Muscle of back (tissue), 11 donors: ENCODE measurements around the gene NR4A1. TPM values are rescaled to one million over a fixed set of nuclear protein-coding genes. Genes with fewer than 3 reads are reported as not detected.

Source experiments
- DNase-seq, 3 donors: peaks; one replicate each; pipeline versions ENCODE4 v3.0.0 to v3.0.0-alpha.2; 2013
- polyA plus RNA-seq, 10 donors: library from polyadenylated mRNA; unstranded; fragments of 120-200 nt; gene quantifications; one replicate each; pipeline ENCODE4 v1.2.1, GENCODE V29; 2013; ENCODE audit not compliant: insufficient read length in 10 of 10

The NR4A1 gene
- polyA plus RNA-seq, 10 donors, result 11.5 to 217 (median 33.2) TPM

GRCh38 chr12:52036587-52037171 is 14.6 kb upstream of the NR4A1 start:
- DNase-seq, result peak; percentile 85 to 95 (median 91)

- peak in 2 of 3 donors; percentile 72 to 87 for DNase-seq
Observed at GRCh38 chr12:52037248-52037861, 13.9 kb upstream of the NR4A1 start.

GRCh38 chr12:52038447-52038846 is 12.8 kb upstream of the NR4A1 start:
- no peak for DNase-seq

GRCh38 chr12:52041035-52041434 is 10.2 kb upstream of the NR4A1 start:
- no peak for DNase-seq

DNA sequence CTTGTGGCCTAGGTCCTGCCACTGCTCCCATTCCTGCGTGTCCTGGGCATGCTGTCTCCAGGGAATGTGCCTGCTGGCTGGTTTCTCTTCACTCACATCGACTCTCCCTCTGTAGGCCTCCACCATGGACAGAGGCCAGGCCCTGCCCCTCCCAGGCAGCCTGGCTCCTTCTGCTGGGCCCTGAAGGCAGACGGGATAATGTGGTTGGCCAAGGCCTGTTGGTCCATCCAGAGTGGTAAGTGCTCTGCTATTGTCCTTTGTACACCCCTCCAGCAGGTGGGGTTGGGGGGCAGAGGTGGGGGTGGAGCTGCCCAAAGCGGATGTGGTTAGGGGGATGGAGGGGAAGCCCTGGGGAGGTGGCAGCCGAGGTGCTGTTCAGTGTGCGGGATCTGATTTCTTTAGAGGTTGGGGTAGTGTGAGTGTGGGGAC is 9.5 kb upstream of the NR4A1 start:
- peak in 1 of 3 donors; percentile 61 for DNase-seq

DNA sequence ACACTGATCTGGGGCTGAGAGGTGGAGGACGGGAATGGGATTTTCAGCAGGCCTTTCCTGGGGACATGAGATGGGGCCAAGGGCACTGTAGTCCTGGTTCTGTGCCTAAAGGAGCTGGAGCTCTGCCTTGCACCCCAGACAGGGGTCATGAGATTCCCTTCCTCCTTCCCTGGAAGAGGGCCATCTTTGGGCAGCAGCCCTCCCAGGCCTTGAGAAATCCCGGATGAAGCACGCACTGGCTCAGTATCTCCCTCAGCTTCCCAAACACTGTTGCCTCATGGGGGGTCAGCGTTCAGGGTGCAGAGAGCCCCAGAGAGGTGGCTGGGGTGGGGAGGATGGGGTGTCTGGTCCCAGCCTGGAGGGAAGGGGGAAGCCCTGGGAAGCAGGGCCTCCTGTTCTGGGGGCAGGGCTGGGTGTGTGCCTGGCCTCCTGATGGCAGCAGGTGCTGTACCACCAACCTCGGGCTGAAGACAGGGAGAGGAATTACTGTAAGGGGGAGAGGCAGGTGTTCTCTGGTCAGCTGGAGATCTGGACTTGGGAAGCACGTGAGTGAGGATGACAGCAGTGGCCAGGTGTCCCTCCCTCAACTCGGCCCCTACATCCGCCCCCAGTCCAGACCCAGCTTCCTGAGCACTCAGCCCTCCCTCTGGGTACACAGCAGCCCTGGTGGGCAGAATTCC is 8.4 kb upstream of the NR4A1 start:
- no peak for DNase-seq

- peak in 1 of 3 donors; percentile 52 for DNase-seq
Observed at GRCh38 chr12:52043386-52044212, 7.6 kb upstream of the NR4A1 start.

DNA sequence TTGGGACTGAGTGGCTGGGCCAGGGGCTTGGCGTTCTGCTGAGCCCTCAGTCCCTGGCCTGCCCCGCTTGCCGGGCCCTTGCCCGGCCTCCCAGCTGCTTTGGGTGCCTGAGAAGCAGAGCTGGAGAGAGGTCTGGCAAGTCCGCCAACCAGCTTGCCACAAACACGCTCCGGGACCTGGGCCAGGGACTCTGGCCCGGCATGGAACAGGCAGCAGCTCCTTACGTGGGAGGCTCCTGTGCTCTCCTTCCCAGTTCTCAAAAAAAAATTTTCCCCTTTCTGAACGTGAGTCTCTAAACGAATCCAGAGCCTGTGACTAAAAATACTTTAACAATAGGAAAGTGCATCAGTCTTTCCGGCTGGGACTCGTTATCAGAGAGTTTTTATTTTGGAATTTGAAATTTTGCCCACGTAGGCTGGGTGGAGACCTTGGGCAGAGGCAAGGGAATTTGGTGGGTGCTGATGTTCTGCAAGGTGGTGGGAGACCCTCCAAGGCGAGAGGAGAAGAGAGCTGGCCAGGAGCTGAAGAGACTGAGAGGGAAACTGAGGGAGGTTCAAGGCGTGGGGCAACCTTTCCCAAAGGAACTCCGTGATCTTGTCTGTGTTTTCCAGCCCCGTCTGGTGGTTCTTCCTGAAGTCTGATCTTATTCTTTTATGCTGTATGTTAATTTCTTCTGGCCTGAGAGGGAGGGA is 6.8 kb upstream of the NR4A1 start:
- peak in 2 of 3 donors; percentile 82 to 88 for DNase-seq

DNA sequence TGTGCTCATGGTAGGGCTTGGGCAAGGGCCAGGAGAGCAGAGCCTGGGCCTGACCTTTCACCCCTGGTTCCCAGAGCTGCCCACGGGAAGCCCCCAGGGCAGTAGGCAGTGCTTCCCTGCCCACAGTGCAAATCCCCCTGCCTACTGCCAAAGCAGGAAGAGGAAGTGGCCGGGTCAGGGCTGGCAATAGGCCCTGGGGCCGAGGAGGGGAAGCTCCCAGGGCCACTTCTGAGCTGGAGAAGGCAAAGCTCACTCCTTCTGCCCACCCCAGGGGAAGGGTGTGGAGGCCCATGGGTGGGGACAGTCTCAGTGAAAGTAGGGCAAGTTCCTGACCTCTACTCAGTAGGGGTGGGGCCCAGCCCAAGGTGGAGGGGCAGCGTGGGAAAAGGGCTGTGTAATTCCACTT is 5.4 kb upstream of the NR4A1 start:
- DNase-seq, result peak in 1 of 3 donors; percentile 56

GRCh38 chr12:52046859-52047258 is 4.4 kb upstream of the NR4A1 start:
- no peak for DNase-seq

GRCh38 chr12:52049286-52049685 is 2.0 kb upstream of the NR4A1 start:
- DNase-seq, result no peak

DNA sequence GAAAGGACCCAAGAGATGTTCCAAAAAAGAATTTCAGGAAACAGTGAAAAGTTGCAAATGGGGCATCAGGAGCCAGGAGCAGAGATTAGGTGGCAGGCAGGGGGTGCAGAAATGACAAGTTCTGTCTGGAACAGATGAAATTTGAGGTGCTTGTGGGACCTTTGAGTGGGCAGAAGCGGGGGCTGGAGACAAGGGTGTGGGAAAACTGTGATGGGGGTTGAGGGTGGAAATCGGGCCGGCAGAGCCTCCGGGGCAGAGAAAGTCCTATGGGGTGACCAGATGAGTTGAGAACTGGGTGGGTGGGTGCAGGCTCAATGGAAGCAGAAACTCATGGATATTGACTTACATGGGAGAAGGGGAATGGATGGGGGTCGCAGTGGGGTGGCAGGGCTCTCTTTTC is 1.6 kb upstream of the NR4A1 start:
- DNase-seq, result no peak

DNA sequence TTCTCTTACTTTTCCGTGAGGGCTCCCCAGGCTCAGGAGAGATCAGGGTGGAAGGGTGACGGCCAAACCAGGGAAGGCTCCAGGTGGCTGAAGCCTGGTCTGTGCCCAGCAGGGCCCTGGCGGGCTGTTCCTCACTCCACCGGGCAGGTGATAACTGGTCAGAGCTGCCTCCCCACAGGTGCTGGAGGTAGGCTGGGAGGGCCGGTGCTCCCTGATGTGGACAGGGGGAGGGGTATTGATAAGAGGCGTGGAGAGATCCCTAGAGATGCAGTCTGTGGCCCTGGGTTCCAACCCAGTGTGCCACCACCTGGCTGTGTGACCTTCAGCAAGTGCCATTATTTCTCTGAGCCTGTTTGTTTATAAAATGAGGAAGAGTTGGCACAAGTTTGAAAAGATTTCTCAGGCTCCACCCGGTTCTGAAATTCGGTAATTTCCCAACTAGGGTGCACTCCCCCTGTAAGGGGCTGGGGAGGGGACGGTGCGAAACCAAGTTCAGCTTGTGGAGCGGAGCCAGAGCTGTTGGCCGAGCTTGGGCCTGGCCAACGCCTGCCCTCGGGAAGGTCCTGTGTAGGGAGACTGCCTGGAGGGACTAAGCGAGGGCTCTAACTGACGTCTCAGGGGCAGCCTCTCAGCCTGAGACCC is 1.0 kb upstream of the NR4A1 start:
- no peak for DNase-seq

DNA sequence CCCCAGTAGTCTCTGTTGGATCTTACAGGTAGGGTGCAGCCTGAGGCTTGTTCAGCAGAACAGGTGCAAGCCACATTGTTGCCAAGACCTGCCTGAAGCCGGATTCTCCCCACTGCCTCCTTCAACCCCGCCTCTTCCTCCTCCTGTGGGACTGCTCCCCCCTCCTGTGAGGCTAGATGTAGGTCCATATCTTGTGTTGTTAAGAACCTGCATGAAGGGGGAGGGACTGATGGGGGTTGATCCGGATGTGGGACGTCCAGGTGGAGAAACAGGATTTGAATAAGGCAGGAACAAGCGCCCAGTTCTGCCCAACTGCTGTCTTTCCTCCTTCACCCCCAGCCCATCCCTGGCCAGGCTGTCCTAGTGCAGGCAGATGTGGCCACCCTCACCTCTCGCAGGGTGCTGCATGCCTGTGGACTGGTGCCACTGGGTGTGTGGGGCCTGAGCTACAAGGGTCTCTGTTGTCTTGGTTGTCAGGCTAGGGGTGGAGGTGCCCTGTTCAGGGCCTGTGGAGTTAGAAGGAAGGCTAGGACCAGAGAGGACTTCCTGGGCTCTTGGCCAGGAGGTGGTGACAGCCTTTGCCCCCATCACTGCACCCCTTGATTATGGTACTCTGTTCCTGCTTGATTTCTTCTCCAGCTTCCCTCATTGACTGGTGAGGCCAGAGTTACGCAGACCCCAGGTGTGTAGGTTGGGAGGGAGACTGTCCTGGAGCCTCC is 1.4 kb downstream of the NR4A1 start:
- peak in 1 of 3 donors; percentile 35 for DNase-seq

GRCh38 chr12:52053536-52054209 is 2.4 kb downstream of the NR4A1 start:
- DNase-seq, result peak in 1 of 3 donors; percentile 42

- no peak for DNase-seq
Observed at GRCh38 chr12:52054231-52054832, 3.1 kb downstream of the NR4A1 start.

DNA sequence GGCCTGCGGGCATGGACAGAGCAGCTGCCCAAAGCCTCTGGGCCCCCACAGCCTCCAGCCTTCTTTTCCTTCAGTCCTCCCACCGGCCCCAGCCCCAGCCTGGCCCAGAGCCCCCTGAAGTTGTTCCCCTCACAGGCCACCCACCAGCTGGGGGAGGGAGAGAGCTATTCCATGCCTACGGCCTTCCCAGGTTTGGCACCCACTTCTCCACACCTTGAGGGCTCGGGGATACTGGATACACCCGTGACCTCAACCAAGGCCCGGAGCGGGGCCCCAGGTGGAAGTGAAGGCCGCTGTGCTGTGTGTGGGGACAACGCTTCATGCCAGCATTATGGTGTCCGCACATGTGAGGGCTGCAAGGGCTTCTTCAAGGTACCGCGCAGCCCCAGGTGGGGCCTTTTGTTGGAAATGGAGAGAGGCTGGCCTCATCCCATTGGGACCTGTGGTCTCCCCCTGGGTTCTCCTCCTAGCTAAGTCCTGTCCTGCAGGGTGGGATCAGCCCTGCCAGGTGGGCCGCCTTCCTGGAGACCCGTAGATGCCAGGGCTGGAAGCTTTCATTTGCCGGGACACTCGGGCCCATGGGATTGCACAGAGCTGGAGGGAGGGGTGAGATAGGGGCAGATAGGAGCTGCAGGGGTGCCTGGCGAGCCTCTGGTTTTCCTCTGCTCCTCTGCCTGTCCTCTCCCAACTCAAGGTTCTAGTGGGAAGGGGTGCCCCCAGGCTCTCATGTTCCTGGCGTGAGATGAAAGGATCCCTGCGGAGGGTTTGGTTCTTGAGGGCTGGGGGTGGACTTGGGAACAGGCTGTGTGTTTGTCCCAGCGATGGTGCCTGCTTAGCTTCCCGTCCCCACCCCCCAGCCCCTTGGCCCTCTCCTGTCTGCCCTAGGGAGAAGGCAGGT is 3.8 kb downstream of the NR4A1 start:
- no peak for DNase-seq
